GM23338 (cell line): ENCODE data around the gene AFTPH.

Experiments
- CREB1 ChIP-seq: fragments of 250-450 bp; sonication (Bioruptor Pico); IDR thresholded peaks from 2 replicates; pipeline ENCODE4 v1.5.0; 2020; ENCODE audit warnings: low read depth, mild to moderate bottlenecking, moderate library complexity
- EZH2 ChIP-seq: fragments of 200-600 bp; sonication (generic); IDR thresholded peaks from one replicate; pipeline ENCODE4 v1.8.0; 2017; ENCODE audit warnings: antibody characterized with exemption, mild to moderate bottlenecking, low read depth; ENCODE audit not compliant: unreplicated experiment
- EZH2phosphoT487 ChIP-seq: fragments of 200-600 bp; sonication (generic); IDR thresholded peaks from one replicate; pipeline ENCODE4 v1.8.1; 2018; ENCODE audit warnings: antibody characterized with exemption; ENCODE audit not compliant: unreplicated experiment
- NANOG ChIP-seq: IDR thresholded peaks from 2 replicates; pipeline ENCODE4 v1.6.1; 2016; ENCODE audit warnings: antibody characterized with exemption, borderline replicate concordance
- POLR2AphosphoS5 ChIP-seq: IDR thresholded peaks from 2 replicates; pipeline ENCODE4 v1.6.1; 2016; ENCODE audit warnings: antibody characterized with exemption, low read depth
- TF ChIP-seq, protein P1 (sequence below), 2 experiments: fragments of 200-600 bp in 1 of 2; sonication (generic) in 1 of 2; conservative IDR thresholded peaks; 2 replicates each; pipeline versions ENCODE4 v1.5.1 to v1.6.1; 2016 to 2017; ENCODE audit warnings: antibody characterized with exemption in 2 of 2, low read depth in 2 of 2, mild to moderate bottlenecking in 2 of 2, moderate library complexity in 1 of 2
- TF ChIP-seq, protein P2 (sequence below): IDR thresholded peaks from 2 replicates; pipeline ENCODE4 v1.6.1; 2016; ENCODE audit warnings: antibody characterized with exemption

DNA sequence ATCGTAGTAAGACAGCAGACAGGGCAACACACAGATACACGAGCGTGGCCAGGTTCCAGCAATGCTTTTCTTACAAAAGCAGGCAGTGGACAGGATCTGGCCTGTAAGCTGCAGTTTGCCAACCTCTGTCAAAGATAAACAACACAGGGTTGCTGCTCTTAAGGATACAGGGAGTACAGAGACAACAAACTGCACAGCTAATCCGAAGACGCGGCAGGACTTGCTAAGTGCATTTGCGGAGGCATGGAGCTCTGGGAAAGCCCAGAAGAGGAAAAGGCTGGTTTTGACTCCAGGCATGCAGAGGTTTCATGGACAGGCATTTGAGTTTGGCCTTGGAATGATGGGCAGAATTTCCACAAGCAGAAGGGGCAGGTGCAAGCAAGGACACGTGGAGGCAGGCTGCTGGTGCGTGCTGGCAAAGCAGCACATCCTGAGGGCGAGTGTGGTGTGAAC, 105.2 kb downstream of the AFTPH start:
- TF ChIP-seq, protein P1, sequence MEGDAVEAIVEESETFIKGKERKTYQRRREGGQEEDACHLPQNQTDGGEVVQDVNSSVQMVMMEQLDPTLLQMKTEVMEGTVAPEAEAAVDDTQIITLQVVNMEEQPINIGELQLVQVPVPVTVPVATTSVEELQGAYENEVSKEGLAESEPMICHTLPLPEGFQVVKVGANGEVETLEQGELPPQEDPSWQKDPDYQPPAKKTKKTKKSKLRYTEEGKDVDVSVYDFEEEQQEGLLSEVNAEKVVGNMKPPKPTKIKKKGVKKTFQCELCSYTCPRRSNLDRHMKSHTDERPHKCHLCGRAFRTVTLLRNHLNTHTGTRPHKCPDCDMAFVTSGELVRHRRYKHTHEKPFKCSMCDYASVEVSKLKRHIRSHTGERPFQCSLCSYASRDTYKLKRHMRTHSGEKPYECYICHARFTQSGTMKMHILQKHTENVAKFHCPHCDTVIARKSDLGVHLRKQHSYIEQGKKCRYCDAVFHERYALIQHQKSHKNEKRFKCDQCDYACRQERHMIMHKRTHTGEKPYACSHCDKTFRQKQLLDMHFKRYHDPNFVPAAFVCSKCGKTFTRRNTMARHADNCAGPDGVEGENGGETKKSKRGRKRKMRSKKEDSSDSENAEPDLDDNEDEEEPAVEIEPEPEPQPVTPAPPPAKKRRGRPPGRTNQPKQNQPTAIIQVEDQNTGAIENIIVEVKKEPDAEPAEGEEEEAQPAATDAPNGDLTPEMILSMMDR (conservative IDR thresholded peaks at IDR 0.05; ENCODE audit: low read depth in 2 of 2) = no peak
- TF ChIP-seq CREB1 (CRISPR knock-in tag) = no peak
- TF ChIP-seq POLR2AphosphoS5 = no peak
- no peak for TF ChIP-seq EZH2
- no peak for TF ChIP-seq NANOG
- TF ChIP-seq, protein P2, sequence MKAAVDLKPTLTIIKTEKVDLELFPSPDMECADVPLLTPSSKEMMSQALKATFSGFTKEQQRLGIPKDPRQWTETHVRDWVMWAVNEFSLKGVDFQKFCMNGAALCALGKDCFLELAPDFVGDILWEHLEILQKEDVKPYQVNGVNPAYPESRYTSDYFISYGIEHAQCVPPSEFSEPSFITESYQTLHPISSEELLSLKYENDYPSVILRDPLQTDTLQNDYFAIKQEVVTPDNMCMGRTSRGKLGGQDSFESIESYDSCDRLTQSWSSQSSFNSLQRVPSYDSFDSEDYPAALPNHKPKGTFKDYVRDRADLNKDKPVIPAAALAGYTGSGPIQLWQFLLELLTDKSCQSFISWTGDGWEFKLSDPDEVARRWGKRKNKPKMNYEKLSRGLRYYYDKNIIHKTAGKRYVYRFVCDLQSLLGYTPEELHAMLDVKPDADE = no peak
- no peak for TF ChIP-seq EZH2phosphoT487
